IPS-NIHi7 (cell line): ENCODE data around the gene DLGAP1.
"Not testable (repeated sequence)": the region's sequence is repeated elsewhere in the genome, so short reads cannot be mapped to it uniquely, and the experiment has no call there.

Experiments
- DNase-seq: peaks from one replicate; pipeline ENCODE4 v3.0.0; 2012; ENCODE audit warnings: mixed read lengths; ENCODE audit errors: extremely low spot score

DLGAP1 gene

GRCh38 chr18:3584897-3585460, 870.1 kb downstream of the DLGAP1 start:
- DNase-seq = peak; percentile 62

DNA sequence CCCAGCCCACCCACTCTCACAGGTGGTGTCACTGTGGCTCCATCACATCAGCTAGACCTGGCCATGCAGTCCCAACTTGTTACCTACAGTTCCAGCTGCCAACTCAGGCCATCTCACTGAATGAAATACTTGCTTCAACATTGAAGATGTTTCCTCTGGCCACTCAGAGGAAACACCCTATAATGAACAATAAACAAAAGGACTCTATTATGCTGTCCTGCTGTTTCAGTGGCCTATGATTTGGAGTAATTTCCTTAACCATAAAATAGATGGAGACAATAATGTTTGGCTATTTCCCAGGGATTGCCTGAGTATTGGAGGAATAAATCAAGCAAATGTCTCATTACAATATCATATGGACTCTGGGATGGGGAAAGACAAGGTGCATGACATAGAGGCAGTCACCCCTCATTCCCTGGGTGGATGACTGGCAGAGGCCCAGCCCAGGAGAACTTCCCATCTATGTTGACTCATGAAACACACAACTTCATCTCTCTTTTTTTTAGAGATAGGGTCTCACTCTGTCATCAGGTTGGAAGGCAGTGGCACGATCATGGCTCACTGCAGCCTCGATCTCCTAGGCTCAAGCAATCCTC, 870.7 kb downstream of the DLGAP1 start:
- DNase-seq = no peak

DNA sequence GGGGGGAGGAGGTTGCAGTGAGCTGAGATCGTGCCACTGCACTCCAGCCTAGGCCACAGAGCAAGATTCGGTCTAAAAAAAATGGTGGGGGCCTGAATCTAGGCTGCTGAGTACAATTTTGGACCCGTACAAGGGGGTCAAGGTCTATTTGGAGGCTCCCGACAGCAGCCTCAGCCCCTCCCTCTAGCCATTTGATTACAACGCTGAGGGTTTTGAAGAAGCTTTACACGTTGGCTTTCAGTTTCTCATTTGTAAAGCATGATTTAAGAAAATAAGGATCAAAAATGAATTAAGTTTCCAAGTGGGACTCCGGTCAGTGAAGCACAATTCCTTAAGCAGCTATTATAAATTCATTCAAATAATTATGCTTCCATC, 871.2 kb downstream of the DLGAP1 start:
- DNase-seq = no peak

DNA sequence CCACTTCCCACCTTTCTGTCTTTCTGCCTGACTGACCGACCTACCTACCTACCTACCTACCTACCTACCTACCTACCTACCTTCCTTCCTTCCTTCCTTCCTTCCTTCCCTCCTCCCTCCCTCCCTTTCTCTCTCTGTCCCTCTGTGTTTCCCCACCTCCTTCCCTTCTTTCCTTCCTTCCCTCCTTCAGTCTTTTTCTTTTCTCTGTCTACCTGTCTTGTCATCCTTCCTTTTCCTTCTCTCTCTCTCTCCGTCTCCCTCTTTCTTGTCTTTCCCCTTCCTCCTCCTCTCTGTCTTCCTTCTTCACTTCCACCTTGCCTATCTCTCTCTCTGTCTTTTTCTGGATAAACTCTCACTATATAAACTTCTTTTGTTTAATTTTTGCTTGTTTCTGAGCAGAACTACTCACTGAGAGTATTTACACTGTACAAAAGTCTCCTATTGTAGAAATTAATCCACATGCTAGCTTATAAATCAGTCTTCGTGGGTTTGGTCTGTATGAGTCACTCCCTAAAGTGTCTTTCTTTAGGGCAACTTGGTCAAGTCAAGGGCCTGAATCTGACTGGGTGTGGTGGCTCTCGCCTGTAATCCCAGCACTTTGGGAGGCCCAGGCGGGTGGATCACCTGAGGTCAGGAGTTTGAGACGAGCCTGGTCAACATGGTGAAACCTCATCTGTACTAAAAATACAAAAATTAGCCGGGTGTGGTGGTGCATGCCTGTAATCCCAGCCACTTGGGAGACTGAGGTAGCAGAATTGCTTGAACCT, 871.8 kb downstream of the DLGAP1 start:
- DNase-seq = not testable (repeated sequence)

DNA sequence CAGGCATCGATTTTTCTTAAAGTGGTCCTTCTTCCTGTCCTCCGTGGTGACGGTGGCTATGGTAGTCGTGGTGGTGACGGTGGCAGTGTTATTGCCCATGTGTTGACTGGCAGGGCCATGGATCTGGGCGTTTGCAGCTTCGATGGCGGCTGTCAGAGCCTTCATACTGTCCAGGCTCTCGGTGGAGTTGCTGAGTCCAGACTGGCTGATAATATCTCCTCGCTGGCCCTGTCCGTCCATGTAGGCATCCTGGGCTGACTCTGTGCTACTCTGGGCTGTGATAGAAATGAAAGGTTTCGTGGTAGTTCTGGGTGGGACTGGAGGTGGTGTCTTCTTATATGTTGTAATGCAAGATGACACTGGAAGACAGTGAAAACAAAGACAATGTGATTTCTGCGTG, 873.2 kb downstream of the DLGAP1 start:
- no peak for DNase-seq

DNA sequence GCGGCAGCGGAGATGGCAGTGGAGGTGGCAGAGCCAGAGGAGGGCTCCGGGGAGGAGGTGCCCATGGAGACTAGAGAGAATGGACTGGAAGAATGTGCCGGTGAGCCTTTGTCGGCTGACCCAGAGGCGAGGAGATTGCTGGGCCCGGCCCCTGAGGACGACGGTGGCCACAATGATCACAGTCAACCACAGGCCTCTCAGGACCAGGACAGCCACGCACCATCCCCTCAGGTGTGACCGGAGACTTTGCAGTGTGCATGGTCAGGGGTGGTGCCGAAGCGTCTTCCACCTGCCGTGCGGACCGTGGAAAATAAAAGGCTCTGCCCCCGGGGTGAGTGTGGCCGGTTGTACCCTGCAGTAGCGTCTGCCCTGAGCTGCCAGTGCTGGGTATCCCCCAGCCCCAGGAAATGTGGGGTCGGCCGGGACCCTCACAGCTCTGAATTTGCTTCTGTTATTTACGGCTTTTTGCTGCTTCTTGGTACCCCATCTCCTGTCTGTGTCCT, 874.5 kb downstream of the DLGAP1 start:
- not testable (repeated sequence) for DNase-seq

DNA sequence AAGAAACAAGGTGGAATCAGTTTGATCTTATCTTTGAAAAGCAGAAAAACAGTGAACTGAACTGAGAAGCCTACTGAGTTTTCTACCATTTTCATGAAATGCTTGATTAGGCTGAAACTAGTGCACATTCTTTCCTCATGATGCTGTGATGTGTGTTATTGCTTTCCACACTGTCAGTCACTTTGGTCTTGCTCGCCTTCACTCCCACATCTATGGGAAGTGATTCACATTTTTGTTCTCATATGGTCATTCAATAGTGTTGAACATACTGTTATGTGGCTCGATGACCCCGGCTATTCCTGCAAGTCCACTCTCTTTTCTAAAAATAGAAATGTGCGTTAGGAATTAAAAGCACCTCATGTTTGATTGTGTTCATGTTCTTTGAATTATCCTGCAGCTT, 875.4 kb downstream of the DLGAP1 start:
- DNase-seq = no peak

DNA sequence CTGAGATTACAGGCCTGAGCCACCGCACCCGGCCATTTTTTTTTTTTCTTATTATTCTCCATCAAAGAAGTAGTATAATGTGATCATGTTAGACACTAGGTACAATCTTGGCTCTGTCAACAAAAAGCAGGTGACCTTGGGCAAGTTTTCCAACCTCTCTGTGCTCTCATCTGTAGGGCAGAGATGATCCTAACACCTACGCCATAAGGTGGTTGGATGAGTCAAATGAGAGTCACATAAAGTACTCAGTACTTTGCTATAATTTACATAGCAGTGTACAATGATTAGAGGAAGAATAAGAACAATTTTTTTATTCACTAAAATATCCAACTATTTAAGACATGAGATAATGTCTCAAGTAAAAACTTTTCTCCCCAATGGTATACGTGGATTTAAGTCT, 876.5 kb downstream of the DLGAP1 start:
- DNase-seq = no peak

GRCh38 chr18:3577281-3577855, 877.7 kb downstream of the DLGAP1 start:
- no peak for DNase-seq

DNA sequence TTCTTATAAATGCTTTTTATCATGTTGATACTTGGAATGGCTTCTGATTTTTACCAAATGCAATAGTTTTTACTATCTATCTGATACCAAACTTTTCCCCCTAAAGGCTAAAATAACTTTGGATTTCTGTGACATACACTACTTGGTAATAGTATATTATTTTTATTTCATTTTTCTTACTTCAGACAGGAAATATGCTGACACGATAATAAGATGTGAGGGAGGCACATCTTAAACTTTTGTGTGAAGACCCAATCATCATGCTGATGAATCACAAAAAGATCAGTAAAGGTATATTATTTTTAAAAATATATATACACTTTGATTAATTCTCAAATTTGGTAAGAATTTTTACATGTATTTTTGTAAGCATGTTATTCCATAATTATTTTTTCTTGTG, 882.3 kb downstream of the DLGAP1 start:
- DNase-seq = no peak

GRCh38 chr18:3566851-3567250, 888.3 kb downstream of the DLGAP1 start:
- no peak for DNase-seq

DNA sequence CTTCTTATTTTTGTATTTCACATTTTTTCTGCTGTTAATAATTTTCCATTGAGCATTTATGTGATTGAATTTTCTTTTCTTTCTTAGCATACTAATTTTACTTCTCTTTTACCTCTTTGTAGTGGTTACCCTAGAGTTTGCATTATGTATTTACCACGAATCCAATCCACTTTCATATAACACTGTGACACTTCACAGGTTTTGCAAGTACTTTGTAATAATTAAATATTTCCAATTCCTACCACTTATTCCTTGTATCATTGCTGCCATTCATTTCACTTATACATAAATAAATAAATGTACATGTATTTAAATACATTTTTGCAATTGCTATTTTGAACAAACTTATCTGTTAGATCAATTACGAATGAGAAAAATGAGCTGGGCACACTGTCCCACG, 894.4 kb downstream of the DLGAP1 start:
- no peak for DNase-seq

DNA sequence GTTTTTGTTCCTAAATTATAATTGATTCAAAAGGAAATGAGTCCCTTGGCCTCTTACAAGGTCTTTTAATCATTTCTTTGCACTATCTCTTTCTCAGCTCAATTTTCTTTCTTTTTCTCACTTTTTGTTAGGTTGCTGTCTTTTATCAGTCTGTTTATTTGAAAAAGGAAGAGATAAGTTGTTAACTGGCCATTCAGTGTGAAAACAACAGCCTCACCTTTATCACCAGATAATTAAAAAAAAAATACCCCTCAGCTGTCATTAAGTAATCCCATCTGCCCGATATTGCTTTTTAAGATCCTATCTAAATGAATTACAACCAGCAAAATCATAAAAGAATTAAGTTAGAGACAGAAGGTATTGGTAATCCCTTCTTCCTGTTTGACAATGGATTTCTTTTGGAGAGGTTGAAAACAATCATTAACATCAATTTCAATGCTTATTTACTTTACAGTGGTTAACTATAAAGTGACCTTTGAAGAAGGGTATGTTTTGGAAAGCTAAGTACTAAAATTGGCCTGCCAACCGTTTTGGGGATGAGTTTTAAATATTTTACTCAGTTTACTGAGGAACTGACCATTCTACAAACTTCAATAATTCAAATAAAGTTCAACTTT, 900.2 kb downstream of the DLGAP1 start:
- no peak for DNase-seq

GRCh38 chr18:3554091-3554601, 901.0 kb downstream of the DLGAP1 start:
- peak; percentile 44 for DNase-seq

DNA sequence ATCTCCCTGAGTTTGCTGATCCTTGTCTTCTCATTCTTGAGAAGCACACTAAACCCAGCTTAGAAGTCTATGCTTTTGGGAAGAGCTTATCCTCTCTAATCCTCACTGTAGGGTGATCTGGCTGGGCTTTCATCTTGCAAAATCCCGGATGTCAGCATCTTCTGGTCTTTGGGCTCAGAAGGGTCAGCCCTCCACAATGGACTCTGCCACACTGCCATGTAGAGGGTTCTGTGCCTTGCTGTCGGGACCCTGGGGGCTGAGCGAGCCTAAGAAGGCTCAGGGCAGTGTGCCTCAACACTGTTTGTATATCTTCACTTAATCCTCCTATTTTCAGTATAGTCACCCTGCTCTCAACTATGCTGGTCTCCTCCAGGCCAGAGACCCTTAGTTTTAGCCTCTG, 902.8 kb downstream of the DLGAP1 start:
- DNase-seq = no peak

GRCh38 chr18:3547891-3548615, 907.1 kb downstream of the DLGAP1 start:
- no peak for DNase-seq

- DNase-seq = no peak
These were observed 909.0 kb downstream of the DLGAP1 start for GRCh38 chr18:3546106-3546505.

DNA sequence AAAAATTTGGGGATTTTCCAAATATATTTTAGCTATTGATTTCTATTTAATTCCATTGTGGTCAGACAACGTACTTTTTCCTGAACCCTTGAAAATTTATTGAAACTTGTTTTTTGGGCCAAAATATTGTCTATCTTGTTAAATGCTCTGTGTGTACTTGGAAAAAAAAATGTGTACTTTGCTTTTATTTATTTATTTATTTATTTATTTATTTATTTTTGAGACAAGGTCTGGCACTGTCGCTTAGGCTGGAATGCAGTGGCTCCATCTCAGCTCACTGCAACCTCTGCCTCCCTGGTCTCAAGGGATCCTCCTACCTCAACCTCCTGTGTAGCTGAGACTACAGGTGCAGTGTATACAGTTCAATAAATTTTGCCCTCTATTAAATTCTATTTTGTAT, 910.6 kb downstream of the DLGAP1 start:
- DNase-seq = no peak

GRCh38 chr18:3541549-3542386, 913.3 kb downstream of the DLGAP1 start:
- no peak for DNase-seq

DNA sequence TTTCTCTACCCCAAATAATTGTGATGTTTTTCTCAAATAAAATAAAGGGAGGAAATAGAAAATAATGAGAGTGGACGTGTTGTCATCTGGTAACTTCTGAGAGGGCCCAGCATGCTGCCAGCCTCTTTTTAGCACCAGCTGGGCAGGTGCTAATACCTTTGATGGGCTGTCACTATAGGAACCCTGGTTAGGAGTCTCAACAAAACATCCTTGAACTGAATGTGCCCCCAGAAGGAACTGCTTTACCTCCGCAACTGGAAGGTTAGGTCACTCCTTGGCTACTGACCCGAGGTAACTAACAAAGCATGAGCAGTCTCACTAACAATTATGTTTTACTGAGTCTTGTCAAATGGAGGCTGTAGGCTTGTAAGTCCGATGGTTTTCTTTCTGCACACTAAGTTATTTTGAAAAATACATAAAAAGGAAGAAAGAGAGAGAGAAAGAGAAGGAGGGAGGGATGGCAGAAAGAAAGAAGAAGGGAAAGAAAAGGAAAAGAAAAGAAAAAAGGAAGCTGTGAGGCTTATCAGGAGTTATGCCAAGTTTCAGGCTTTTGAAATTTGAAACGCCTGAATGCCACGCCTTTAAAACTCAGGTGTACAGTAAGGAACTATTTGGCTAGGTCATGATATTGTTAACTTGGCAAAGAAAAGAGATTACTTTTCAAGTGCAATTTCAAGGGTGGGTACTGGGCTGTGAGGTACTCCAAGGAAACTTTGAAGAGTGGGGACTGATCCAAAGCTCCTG, 914.1 kb downstream of the DLGAP1 start:
- no peak for DNase-seq
